Fibroblast of lung (primary cell): Measurements from ENCODE around the gene CCDC12.

Experiments
- CTCF ChIP-seq, 2 donors: IDR thresholded peaks in 1 of 2; conservative IDR thresholded peaks in 1 of 2; 1 replicate in 1 of 2; 2 replicates in 1 of 2; pipeline ENCODE4 v1.5.1; 2011 to 2012; ENCODE audit warnings: low read length in 2 of 2, control low read depth in 1 of 2, inconsistent platforms in 1 of 2, low read depth in 1 of 2, mild to moderate bottlenecking in 1 of 2
- EZH2 ChIP-seq: IDR thresholded peaks from 2 replicates; pipeline ENCODE4 v1.5.1; 2012; ENCODE audit warnings: low read length, control low read depth, mild to moderate bottlenecking; ENCODE audit errors: missing control alignments

- TF ChIP-seq EZH2, result no peak
- TF ChIP-seq CTCF (conservative IDR thresholded peaks at IDR 0.05 in 1 of 2, IDR thresholded peaks at IDR 0.05 in 1 of 2; ENCODE audit: low read depth in 1 of 2, low read length in 2 of 2), result no peak
Observed at GRCh38 chr3:47020311-47020710, 43.8 kb upstream of the CCDC12 start.
